Spleen (tissue), 11 donors: ENCODE measurements around the gene TIGIT. TPM values are rescaled to one million over a fixed set of nuclear protein-coding genes. Genes with fewer than 3 reads are reported as not detected.

ENCODE experiments used
- DNase-seq: peaks from one replicate; pipeline ENCODE4 v3.0.0-alpha.2; 2020
- H3K27ac ChIP-seq, 8 donors: fragments of 200-600 bp; sonication (generic) in 7 of 8; 1 replicate in 4 of 8; 2 replicates in 4 of 8; pipeline versions ENCODE4 v1.5.0 to v1.8.0; 2016 to 2021; ENCODE audit warnings: inconsistent platforms in 4 of 8, mild to moderate bottlenecking in 4 of 8, moderate library complexity in 1 of 8
- H3K27me3 ChIP-seq, 7 donors: fragments of 200-600 bp; sonication (generic) in 6 of 7; replicated peaks in 1 of 7; 1 replicate in 4 of 7; 2 replicates in 3 of 7; pipeline versions ENCODE4 v1.5.0 to v1.8.0; 2016 to 2021; ENCODE audit warnings: inconsistent platforms in 3 of 7, mild to moderate bottlenecking in 1 of 7
- H3K36me3 ChIP-seq, 6 donors: fragments of 200-600 bp; sonication (generic) in 5 of 6; 1 replicate in 4 of 6; 2 replicates in 2 of 6; pipeline versions ENCODE4 v1.5.0 to v1.8.0; 2016 to 2021; ENCODE audit warnings: inconsistent platforms in 2 of 6
- H3K4me1 ChIP-seq, 6 donors: fragments of 200-600 bp; sonication (generic) in 5 of 6; 1 replicate in 3 of 6; 2 replicates in 3 of 6; pipeline versions ENCODE4 v1.5.0 to v1.8.0; 2016 to 2021; ENCODE audit warnings: inconsistent platforms in 3 of 6
- H3K4me3 ChIP-seq, 8 donors: fragments of 200-600 bp; sonication (generic) in 7 of 8; 1 replicate in 4 of 8; 2 replicates in 4 of 8; pipeline versions ENCODE4 v1.5.0 to v1.8.0; 2016 to 2021; ENCODE audit warnings: inconsistent platforms in 4 of 8, mild to moderate bottlenecking in 4 of 8, moderate library complexity in 2 of 8
- H3K9me3 ChIP-seq, 8 donors: fragments of 200-600 bp; sonication (generic) in 7 of 8; 1 replicate in 4 of 8; 2 replicates in 4 of 8; pipeline versions ENCODE4 v1.5.0 to v1.8.0; 2016 to 2021; ENCODE audit warnings: inconsistent platforms in 4 of 8
- POLR2A ChIP-seq, 3 donors: fragments of 450-650 bp; IDR thresholded peaks; one replicate each; pipeline ENCODE4 v1.5.1; 2017; ENCODE audit warnings: antibody characterized with exemption in 3 of 3, mild to moderate bottlenecking in 1 of 3
- POLR2AphosphoS5 ChIP-seq, 3 donors: sonication (generic); formaldehyde crosslinking; IDR thresholded peaks; one replicate each; pipeline ENCODE4 v1.5.1; 2017; ENCODE audit warnings: antibody characterized with exemption in 3 of 3
- WGBS, 5 donors: extraction: QIAGEN DNeasy Blood & Tissue Kit in 3 of 5; methylation state at CpG; one replicate each; pipeline versions ENCODE4 v1.1.5 to v1.1.7; 2013 to 2018; 5-methylcytosine and 5-hydroxymethylcytosine counted together
- intact Hi-C: fragments of 100-400 bp; cut with DNase I; formaldehyde crosslinking; loops from one replicate; pipeline ENCODE4 v1.15.0; 2023; ENCODE audit warnings: low total_unique reads
- polyA plus RNA-seq, 3 donors: library from polyadenylated mRNA; stranded (reverse); fragments of 200-250 nt; gene quantifications; one replicate each; pipeline ENCODE4 v1.2.1, GENCODE V29; 2013
- total RNA-seq, 7 donors: library from RNA; depleted of rRNA in 3 of 7; stranded (reverse); fragments of >200 nt in 3 of 7; fragmentation: NEBNext Ultra II Directional in 4 of 7; extraction: Animal tissue kit (Norgen Biotek cat#: 25700) in 4 of 7; gene quantifications; one replicate each; pipeline versions ENCODE4 v1.1.0 to v1.2.1, GENCODE V29; 2016 to 2021
- TF ChIP-seq, protein P1 (sequence below), 11 experiments: fragments of 200-600 bp in 7 of 11; fragments of 450-650 bp in 4 of 11; sonication (generic) in 4 of 11; IDR thresholded peaks in 8 of 11; conservative IDR thresholded peaks in 3 of 11; 1 replicate in 7 of 11; 2 replicates in 4 of 11; pipeline versions ENCODE4 v1.4.0 to v1.8.0; 2016 to 2021; ENCODE audit warnings: antibody characterized with exemption in 11 of 11, inconsistent platforms in 4 of 11, mild to moderate bottlenecking in 1 of 11
- donor health status: healthy with polysubstance abuse.
- donor health status: DM: no; HTN: no; CAD: no; lungs with moderate emphysema.
- donor health status: DM: no; HTN: no; CAD: no.
- donor health status: Bipolar disorder and iron deficiency.
- donor health status: healthy.
- donor health status: DM: no; HTN: no; CAD: no.
- donor health status: DM: yes; HTN: yes; CAD: no.

The TIGIT gene
- total and polyA plus RNA-seq, 10 donors, result 4.2 to 22.0 (median 11.3) TPM

DNA sequence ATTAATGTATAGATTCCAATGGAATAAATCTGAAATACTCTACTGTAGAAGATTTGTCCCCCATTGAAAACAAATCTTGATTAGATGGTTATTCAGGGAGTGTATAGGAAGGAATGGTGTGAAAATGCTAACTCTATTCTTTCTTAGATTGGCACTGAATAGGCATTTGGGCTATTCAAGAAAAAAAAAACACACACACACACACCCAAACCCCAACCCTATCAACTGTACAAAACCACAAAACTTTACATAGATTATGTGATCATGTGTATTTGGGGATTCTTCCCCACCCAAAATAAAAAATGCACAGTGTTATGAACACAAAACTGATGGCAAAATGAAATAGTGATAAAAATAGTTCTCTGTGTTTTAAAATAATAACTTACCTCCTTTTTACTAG is 61.8 kb downstream of the TIGIT start:
- no peak for DNase-seq
- H3K4me1 ChIP-seq, result no peaks in the 10 kb centered on the region
- H3K36me3 ChIP-seq, result peaks cover 0 to 16% (median 14%) of the 10 kb centered on the region in 6 donors
- no peak overlapping the region for H3K4me3 ChIP-seq
- no peaks in the 10 kb centered on the region for H3K27me3 ChIP-seq
- TF ChIP-seq, protein P1, sequence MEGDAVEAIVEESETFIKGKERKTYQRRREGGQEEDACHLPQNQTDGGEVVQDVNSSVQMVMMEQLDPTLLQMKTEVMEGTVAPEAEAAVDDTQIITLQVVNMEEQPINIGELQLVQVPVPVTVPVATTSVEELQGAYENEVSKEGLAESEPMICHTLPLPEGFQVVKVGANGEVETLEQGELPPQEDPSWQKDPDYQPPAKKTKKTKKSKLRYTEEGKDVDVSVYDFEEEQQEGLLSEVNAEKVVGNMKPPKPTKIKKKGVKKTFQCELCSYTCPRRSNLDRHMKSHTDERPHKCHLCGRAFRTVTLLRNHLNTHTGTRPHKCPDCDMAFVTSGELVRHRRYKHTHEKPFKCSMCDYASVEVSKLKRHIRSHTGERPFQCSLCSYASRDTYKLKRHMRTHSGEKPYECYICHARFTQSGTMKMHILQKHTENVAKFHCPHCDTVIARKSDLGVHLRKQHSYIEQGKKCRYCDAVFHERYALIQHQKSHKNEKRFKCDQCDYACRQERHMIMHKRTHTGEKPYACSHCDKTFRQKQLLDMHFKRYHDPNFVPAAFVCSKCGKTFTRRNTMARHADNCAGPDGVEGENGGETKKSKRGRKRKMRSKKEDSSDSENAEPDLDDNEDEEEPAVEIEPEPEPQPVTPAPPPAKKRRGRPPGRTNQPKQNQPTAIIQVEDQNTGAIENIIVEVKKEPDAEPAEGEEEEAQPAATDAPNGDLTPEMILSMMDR (IDR thresholded peaks at IDR 0.05 in 8 of 11, conservative IDR thresholded peaks at IDR 0.05 in 3 of 11), result no peak
- TF ChIP-seq POLR2AphosphoS5 (IDR thresholded peaks at IDR 0.05), result no peak
- no peak for TF ChIP-seq POLR2A (IDR thresholded peaks at IDR 0.05)
- H3K9me3 ChIP-seq, result peaks cover 0 to 4% (median 0%) of the 10 kb centered on the region in 8 donors
- intact Hi-C loops, result no loop called here
- H3K27ac ChIP-seq, result no peak overlapping the region

GRCh38 chr3:114356066-114356465 is 62.2 kb downstream of the TIGIT start:
- peaks cover 0 to 12% (median 10%) of the 10 kb centered on the region in 6 donors for H3K36me3 ChIP-seq
- TF ChIP-seq, protein P1 (IDR thresholded peaks at IDR 0.05 in 8 of 11, conservative IDR thresholded peaks at IDR 0.05 in 3 of 11), result no peak
- no peak for TF ChIP-seq POLR2AphosphoS5 (IDR thresholded peaks at IDR 0.05)
- TF ChIP-seq POLR2A (IDR thresholded peaks at IDR 0.05), result no peak
- H3K27ac ChIP-seq, result no peak overlapping the region
- intact Hi-C loops, result no loop called here
- peaks cover 0 to 4% (median 0%) of the 10 kb centered on the region in 8 donors for H3K9me3 ChIP-seq
- DNase-seq, result no peak
- no peaks in the 10 kb centered on the region for H3K4me1 ChIP-seq
- no peak overlapping the region for H3K4me3 ChIP-seq
- WGBS, 5 donors, result 72 to 91% (median 87%) methylated on average over 4 of the region's 4 CpGs
- H3K27me3 ChIP-seq, result no peaks in the 10 kb centered on the region

GRCh38 chr3:114356525-114356924 is 62.7 kb downstream of the TIGIT start:
- Histone ChIP-seq H3K9me3 (peaks cover 0 to 2% (median 0%) of the 10 kb centered on the region in 8 donors), H3K27me3 (no peaks in the 10 kb centered on the region), H3K4me3 (no peak overlapping the region), H3K4me1 (no peaks in the 10 kb centered on the region), H3K36me3 (peaks cover 0 to 7% (median 5%) of the 10 kb centered on the region in 6 donors), H3K27ac (no peak overlapping the region)
- 71 to 90% (median 85%) methylated on average over 1 of the region's 1 CpG for WGBS, 5 donors
- DNase-seq, result no peak
- intact Hi-C loops, result no loop called here
- TF ChIP-seq POLR2AphosphoS5 (IDR thresholded peaks at IDR 0.05), result no peak
- TF ChIP-seq, protein P1 (IDR thresholded peaks at IDR 0.05 in 8 of 11, conservative IDR thresholded peaks at IDR 0.05 in 3 of 11), result no peak
- no peak for TF ChIP-seq POLR2A (IDR thresholded peaks at IDR 0.05)

Other genes starting within 250 kb of the TIGIT start
- 10 to 100 TPM in 2 of 7 donors, 1 to 10 TPM in 5; 5.8 to 11.0 (median 8.5) TPM for gene CCDC191, start 237.5 kb upstream of the TIGIT start, total RNA-seq
- gene CCDC191, start 237.5 kb upstream of the TIGIT start, polyA plus RNA-seq, result 1 to 10 TPM; 4.2 to 9.1 (median 5.9) TPM
- gene QTRT2, start 237.3 kb upstream of the TIGIT start, total RNA-seq, result 10 to 100 TPM; 21.9 to 45.8 (median 29.2) TPM
- gene QTRT2, start 237.3 kb upstream of the TIGIT start, polyA plus RNA-seq, result 10 to 100 TPM in 1 of 3 donors, 1 to 10 TPM in 2; 7.9 to 12.6 (median 8.1) TPM
- under 1 TPM in 1 of 7 donors, not detected in 6; 0.30 TPM for gene DRD3, start 115.0 kb upstream of the TIGIT start, total RNA-seq
- gene DRD3, start 115.0 kb upstream of the TIGIT start, polyA plus RNA-seq, result not detected
- gene ZNF80, start 56.5 kb upstream of the TIGIT start, total RNA-seq, result 1 to 10 TPM in 5 of 7 donors, under 1 TPM in 2; 0.17 to 2.2 (median 1.1) TPM
- under 1 TPM in 2 of 3 donors, not detected in 1; 0.14 to 0.28 TPM for gene ZNF80, start 56.5 kb upstream of the TIGIT start, polyA plus RNA-seq